Motor neuron (in vitro differentiated cells): ENCODE measurements around the gene SLC24A4. TPM values are rescaled to one million over a fixed set of nuclear protein-coding genes. Genes with fewer than 3 reads are reported as not detected.

ENCODE experiments used
- ATAC-seq, 8 experiments: fragments of 200-7000 bp; cut with Tn5 transposase; replicated peaks in 6 of 8; 2 replicates each; pipeline ENCODE4 v1.8.0; 2021; ENCODE audit warnings: mild to moderate bottlenecking in 8 of 8, moderate library complexity in 8 of 8
- H3K27ac ChIP-seq, 2 donors: fragments of 250-450 bp; sonication (Bioruptor Pico); 2 replicates each; pipeline ENCODE4 v1.9.0; 2021; ENCODE audit warnings: antibody characterized with exemption in 2 of 2, mild to moderate bottlenecking in 2 of 2, moderate library complexity in 1 of 2
- H3K4me1 ChIP-seq, 2 donors: fragments of 250-450 bp; sonication (Bioruptor Pico); replicated peaks in 1 of 2; 2 replicates each; pipeline ENCODE4 v1.6.1; 2021; ENCODE audit warnings: antibody characterized with exemption in 2 of 2, mild to moderate bottlenecking in 2 of 2, moderate library complexity in 1 of 2
- H3K4me3 ChIP-seq, 5 donors: fragments of 250-450 bp; sonication (Bioruptor Pico); 2 replicates each; pipeline ENCODE4 v1.9.0; 2021; ENCODE audit warnings: antibody characterized with exemption in 5 of 5, mild to moderate bottlenecking in 5 of 5, moderate library complexity in 4 of 5
- whole genome bisulfite sequencing, 10 experiments: fragments of 450-650 bp; shearing (Covaris generic); methylation state at CpG; one replicate each; pipeline ENCODE4 v1.0.0; 2022; 5-methylcytosine and 5-hydroxymethylcytosine counted together
- in situ Hi-C, 9 experiments: fragments of 400-800 bp; cut with MboI; loops; one replicate each; pipeline ENCODE4 v1.15.0; 2021; ENCODE audit warnings: low sequenced_read_pairs in 9 of 9, low pct_unique_long_range_greater_than_20kb in 2 of 9; ENCODE audit not compliant: unreplicated experiment in 9 of 9
- total RNA-seq, 8 experiments: library from RNA; unstranded; fragments of 300-600 nt; gene quantifications; 2 replicates each; pipeline versions ENCODE4 v1.2.3 to v1.2.4, GENCODE V29; 2022

The SLC24A4 gene
- total RNA-seq, 8 experiments from 2014 or later: under 0.01 to 0.66 (median 0.20) TPM; not detected in 1

- no peaks in the 10 kb centered on the region for H3K4me1 ChIP-seq
- H3K27ac ChIP-seq: no peak overlapping the region
- WGBS, 10 experiments: 0 to 84% (median 50%) methylated on average over 2 to 6 of the region's 6 CpGs
- no peak for ATAC-seq
- H3K4me3 ChIP-seq: no peak overlapping the region
- in situ Hi-C loops: no loop called here
Measured at GRCh38 chr14:92297818-92298595, 25.0 kb upstream of the SLC24A4 start.

DNA sequence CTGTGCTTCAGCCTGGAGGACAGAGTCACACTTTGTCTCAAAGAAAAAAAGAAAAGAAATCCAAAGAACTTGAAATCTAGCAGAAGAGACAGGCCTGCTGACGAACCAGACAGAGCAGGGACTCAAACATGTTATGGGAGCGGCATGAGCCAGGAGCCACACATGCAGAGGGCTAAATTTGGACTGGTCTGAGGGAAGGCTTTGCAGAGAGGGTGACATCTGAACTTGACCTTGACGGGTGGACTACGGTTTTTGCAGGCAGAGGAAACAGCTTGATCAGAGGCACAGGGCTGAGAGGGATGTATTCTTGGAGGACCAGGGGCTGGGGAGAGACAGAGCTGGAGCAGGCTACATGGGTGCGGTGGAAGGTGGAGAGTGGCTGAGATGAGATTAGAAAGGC, 20.5 kb upstream of the SLC24A4 start:
- in situ Hi-C loops: no loop called here
- 10 to 100% (median 76%) methylated on average over 1 to 5 of the region's 5 CpGs; no CpG with 5 or more reads in 1 of the 10 experiments for WGBS, 10 experiments
- H3K27ac ChIP-seq: no peak overlapping the region

DNA sequence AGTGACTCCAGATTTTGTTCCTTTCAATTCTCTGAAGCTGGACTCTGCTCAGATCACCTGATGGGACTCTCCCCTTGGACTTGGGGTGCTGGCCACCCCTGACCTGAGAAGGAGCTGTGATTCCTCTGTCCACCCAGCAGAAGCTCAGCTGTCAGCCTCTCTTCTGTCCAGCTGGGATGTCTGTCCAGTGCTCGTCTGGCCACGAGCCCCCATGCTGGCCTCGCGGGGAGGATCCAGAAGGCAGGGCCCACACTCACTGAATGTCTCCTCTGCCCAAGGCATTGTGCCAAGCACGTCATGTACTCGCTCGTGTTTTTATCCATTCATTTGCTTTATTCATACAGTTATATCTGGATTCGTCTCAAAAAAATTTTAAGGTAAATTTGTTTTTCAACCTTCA, 14.2 kb upstream of the SLC24A4 start:
- Histone ChIP-seq H3K4me1 (no peaks in the 10 kb centered on the region), H3K4me3 (no peak overlapping the region), H3K27ac (no peak overlapping the region)
- in situ Hi-C loops: no loop called here
- WGBS, 10 experiments: 0 to 87% (median 54%) methylated on average over 1 to 7 of the region's 8 CpGs; no CpG with 5 or more reads in 2 of the 10 experiments
- ATAC-seq: peak in 1 of 8 experiments; percentile 58

More for the DNA sequence above, 20.5 kb upstream of the SLC24A4 start:
- ATAC-seq: no peak
- no peak overlapping the region for H3K4me3 ChIP-seq
- no peaks in the 10 kb centered on the region for H3K4me1 ChIP-seq

- H3K4me3 ChIP-seq: no peak overlapping the region
- no peak for ATAC-seq
- in situ Hi-C loops: no loop called here
- no peaks in the 10 kb centered on the region for H3K4me1 ChIP-seq
- no peak overlapping the region for H3K27ac ChIP-seq
- WGBS, 10 experiments: 17 to 76% (median 50%) methylated on average over 2 to 7 of the region's 7 CpGs; no CpG with 5 or more reads in 5 of the 10 experiments
Measured at GRCh38 chr14:92309968-92310530, 12.9 kb upstream of the SLC24A4 start.

GRCh38 chr14:92310776-92311375, 12.1 kb upstream of the SLC24A4 start:
- no peaks in the 10 kb centered on the region for H3K4me1 ChIP-seq
- 40 to 100% (median 63%) methylated on average over 1 to 4 of the region's 6 CpGs; no CpG with 5 or more reads in 5 of the 10 experiments for WGBS, 10 experiments
- no peak overlapping the region for H3K27ac ChIP-seq
- H3K4me3 ChIP-seq: no peak overlapping the region
- in situ Hi-C loops: no loop called here
- no peak for ATAC-seq

- in situ Hi-C loops: no loop called here
- 14 to 93% (median 83%) methylated on average over 1 of the region's 1 CpG; no CpG with 5 or more reads in 5 of the 10 experiments for WGBS, 10 experiments
- ATAC-seq: no peak
- no peaks in the 10 kb centered on the region for H3K4me1 ChIP-seq
- H3K4me3 ChIP-seq: no peak overlapping the region
- no peak overlapping the region for H3K27ac ChIP-seq
Measured at GRCh38 chr14:92314182-92314581, 8.8 kb upstream of the SLC24A4 start.

DNA sequence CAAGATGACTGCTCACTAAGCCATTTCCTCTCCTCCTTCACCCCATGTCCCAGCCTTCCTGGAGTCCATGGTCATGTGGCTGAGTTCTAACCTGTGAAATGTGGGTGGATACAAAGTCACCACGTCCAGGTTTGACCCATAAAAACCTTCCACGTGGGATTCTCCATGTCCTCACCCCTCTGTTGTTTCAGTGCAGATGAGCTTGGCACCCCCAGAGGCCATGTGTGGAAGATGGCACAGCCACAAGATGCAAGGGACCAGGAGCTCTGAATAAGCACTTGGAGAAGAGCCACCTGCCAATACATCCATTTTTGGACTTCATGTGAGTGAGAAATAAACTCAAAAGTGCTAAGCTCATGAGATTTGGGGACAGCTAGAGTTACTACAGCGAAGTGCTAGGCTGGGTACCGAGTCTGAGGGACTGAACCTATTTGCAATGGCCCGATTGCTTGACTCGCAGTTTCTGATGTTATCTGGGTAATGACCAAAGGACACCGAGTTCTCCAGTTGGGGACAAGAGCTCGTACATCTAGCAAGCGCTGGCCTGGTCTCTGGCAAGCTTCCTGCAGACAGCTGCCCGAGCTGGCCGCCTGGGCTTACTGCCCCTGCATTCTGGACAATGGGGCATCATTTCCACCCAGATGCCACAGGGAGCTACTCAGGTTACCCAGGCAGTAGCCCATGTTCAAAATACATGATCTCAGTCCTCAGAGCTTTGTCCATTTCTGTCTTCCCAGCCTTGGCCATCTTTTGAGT, 7.7 kb upstream of the SLC24A4 start:
- Histone ChIP-seq H3K27ac (no peak overlapping the region), H3K4me3 (no peak overlapping the region), H3K4me1 (no peaks in the 10 kb centered on the region)
- WGBS, 10 experiments: 47 to 100% (median 78%) methylated on average over 1 to 11 of the region's 11 CpGs; no CpG with 5 or more reads in 4 of the 10 experiments
- in situ Hi-C loops: no loop called here
- no peak for ATAC-seq

DNA sequence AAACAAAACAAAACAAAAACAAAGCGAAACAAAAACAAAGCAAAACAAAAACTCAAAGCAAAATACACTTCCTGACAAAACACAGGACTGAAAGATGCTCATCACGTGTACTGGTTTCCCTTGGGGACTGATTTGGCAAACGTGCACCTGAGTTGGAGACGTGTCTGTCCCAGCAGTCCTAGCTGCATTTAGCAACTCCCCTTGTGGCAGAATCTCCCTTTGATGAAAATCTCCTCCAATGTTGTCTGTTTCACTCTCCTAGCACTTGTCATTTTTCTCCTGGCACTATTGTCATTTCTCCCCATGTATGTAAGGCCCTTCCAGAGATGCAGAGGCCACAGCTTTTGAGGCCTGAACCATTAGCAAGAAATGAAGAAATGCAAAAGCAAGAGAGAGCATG, 6.8 kb upstream of the SLC24A4 start:
- H3K4me1 ChIP-seq: no peaks in the 10 kb centered on the region
- no peak for ATAC-seq
- no peak overlapping the region for H3K27ac ChIP-seq
- 5 to 80% (median 45%) methylated on average over 1 to 4 of the region's 4 CpGs; no CpG with 5 or more reads in 4 of the 10 experiments for WGBS, 10 experiments
- no peak overlapping the region for H3K4me3 ChIP-seq
- in situ Hi-C loops: no loop called here

GRCh38 chr14:92316937-92317336, 6.0 kb upstream of the SLC24A4 start:
- 70 to 100% (median 83%) methylated on average over 1 to 6 of the region's 6 CpGs; no CpG with 5 or more reads in 5 of the 10 experiments for WGBS, 10 experiments
- H3K4me1 ChIP-seq: no peaks in the 10 kb centered on the region
- in situ Hi-C loops: no loop called here
- no peak overlapping the region for H3K4me3 ChIP-seq
- no peak for ATAC-seq
- H3K27ac ChIP-seq: no peak overlapping the region

DNA sequence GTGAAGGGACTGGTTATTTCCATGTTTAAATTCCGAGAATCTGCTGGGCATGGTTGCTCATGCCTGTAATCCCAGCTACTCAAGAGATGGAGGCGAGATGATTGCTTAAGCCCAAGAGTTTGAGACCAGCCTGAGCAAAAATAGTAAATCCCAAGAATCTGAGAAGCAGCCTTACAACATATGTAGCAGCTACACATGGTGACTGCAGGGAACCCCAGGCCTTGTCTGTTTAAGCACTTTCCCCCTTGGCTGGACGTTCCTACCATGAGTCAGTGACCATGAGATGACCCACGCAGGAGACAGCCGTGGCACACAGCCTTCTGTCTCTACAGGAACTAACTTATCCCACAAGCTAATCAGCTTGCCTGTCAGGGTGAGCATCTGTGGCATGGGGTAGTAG, 5.5 kb upstream of the SLC24A4 start:
- in situ Hi-C loops: no loop called here
- Histone ChIP-seq H3K4me3 (no peak overlapping the region), H3K27ac (no peak overlapping the region), H3K4me1 (no peaks in the 10 kb centered on the region)
- peak in 2 of 8 experiments; percentile 29 to 54 for ATAC-seq
- 0 to 80% (median 51%) methylated on average over 1 to 5 of the region's 5 CpGs; no CpG with 5 or more reads in 1 of the 10 experiments for WGBS, 10 experiments

- WGBS, 10 experiments: 10 to 60% (median 46%) methylated on average over 1 to 6 of the region's 6 CpGs; no CpG with 5 or more reads in 2 of the 10 experiments
- H3K27ac ChIP-seq: no peak overlapping the region
- in situ Hi-C loops: no loop called here
- H3K4me1 ChIP-seq: peaks cover 0 to 3% of the 10 kb centered on the region in 2 donors
- H3K4me3 ChIP-seq: no peak overlapping the region
- no peak for ATAC-seq
Measured at GRCh38 chr14:92321701-92322100, 1.3 kb upstream of the SLC24A4 start.

DNA sequence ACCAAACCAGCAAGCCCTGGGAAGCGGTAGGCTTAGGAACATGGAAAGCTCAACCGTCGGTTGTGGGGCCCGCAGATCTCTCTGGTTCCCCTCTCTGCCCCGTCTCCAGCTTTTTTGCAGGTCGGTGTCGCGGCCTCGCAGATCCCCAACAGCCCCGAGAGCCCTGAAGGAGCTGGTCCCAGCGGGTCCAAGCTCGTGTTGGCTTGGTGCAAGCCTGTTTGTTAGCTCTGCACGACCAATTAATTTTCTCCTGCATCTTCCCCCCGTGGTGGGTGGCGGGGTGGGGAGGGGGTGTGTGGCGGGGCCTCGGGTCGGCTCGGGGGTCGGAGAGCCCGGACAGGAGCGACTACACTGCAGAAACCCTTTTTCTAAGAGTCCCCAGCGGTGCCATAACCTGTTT, 449 bp upstream of the SLC24A4 start:
- ATAC-seq: no peak
- H3K4me3 ChIP-seq: peak overlapping the region in 2 of 5 donors; percentile 35 to 42

More for the DNA sequence above, 449 bp upstream of the SLC24A4 start:
- Histone ChIP-seq H3K27ac (no peak overlapping the region), H3K4me1 (peaks cover 0 to 3% of the 10 kb centered on the region in 2 donors)
- WGBS, 10 experiments: 0 to 60% (median 50%) methylated on average over 1 to 3 of the region's 23 CpGs; no CpG with 5 or more reads in 5 of the 10 experiments
- in situ Hi-C loops: no loop called here
